Fibroblast of villous mesenchyme (primary cell): ENCODE data around the gene HCST. TPM values are rescaled to one million over a fixed set of nuclear protein-coding genes. Genes with fewer than 3 reads are reported as not detected.
"Not testable (repeated sequence)": the region's sequence is repeated elsewhere in the genome, so short reads cannot be mapped to it uniquely, and the experiment has no call there.

Experiments
- DNase-seq: peaks from one replicate; pipeline ENCODE4 v3.0.0-alpha.2; 2010; ENCODE audit warnings: low read depth
- H3K4me3 ChIP-seq: 2 replicates; pipeline ENCODE4 v1.5.1; 2011; ENCODE audit warnings: low read depth, mild to moderate bottlenecking, low read length
- total RNA-seq: library from RNA; depleted of rRNA; stranded (reverse); fragments of >200 nt; gene quantifications from 2 replicates; pipeline ENCODE4 v1.2.3, GENCODE V29; 2012
- TF ChIP-seq, protein P1 (sequence below): IDR thresholded peaks from 2 replicates; pipeline ENCODE4 v1.5.1; 2012; ENCODE audit warnings: low read depth, mild to moderate bottlenecking, low read length; ENCODE audit not compliant: insufficient read depth

Gene HCST
- total RNA-seq, 1 donor = 0.43 TPM

- DNase-seq = peak; percentile 69
- H3K4me3 ChIP-seq = peak overlapping the region; percentile 41
These were observed 32.8 kb upstream of the HCST start for GRCh38 chr19:35869327-35870123.

GRCh38 chr19:35870124-35870736 is 32.1 kb upstream of the HCST start:
- H3K4me3 ChIP-seq, DNase-seq: not testable (repeated sequence)

More at GRCh38 chr19:35869327-35870123, 32.8 kb upstream of the HCST start:
- TF ChIP-seq, protein P1, sequence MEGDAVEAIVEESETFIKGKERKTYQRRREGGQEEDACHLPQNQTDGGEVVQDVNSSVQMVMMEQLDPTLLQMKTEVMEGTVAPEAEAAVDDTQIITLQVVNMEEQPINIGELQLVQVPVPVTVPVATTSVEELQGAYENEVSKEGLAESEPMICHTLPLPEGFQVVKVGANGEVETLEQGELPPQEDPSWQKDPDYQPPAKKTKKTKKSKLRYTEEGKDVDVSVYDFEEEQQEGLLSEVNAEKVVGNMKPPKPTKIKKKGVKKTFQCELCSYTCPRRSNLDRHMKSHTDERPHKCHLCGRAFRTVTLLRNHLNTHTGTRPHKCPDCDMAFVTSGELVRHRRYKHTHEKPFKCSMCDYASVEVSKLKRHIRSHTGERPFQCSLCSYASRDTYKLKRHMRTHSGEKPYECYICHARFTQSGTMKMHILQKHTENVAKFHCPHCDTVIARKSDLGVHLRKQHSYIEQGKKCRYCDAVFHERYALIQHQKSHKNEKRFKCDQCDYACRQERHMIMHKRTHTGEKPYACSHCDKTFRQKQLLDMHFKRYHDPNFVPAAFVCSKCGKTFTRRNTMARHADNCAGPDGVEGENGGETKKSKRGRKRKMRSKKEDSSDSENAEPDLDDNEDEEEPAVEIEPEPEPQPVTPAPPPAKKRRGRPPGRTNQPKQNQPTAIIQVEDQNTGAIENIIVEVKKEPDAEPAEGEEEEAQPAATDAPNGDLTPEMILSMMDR = no peak

DNA sequence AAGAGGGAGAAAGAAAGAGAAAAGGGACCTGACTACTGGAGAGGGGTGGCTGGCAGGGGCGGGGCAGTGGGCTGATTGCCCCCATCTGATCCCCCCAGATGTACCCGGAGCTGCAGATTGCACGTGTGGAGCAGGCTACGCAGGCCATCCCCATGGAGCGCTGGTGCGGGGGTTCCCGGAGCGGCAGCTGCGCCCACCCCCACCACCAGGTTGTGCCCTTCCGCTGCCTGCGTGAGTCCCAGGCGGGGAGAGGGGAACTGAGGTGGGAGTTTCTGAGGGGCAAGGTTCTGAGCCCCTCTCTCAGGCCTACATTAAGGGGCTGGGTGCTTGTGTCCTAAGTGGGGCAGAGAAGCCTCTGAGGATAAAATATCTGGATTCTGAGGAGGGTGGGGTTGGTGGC is 31.5 kb upstream of the HCST start:
- no peak for DNase-seq
- no peak overlapping the region for H3K4me3 ChIP-seq
- TF ChIP-seq, protein P1 = no peak

GRCh38 chr19:35871611-35872010 is 30.7 kb upstream of the HCST start:
- no peak for DNase-seq
- H3K4me3 ChIP-seq = no peak overlapping the region
- TF ChIP-seq, protein P1 = no peak

DNA sequence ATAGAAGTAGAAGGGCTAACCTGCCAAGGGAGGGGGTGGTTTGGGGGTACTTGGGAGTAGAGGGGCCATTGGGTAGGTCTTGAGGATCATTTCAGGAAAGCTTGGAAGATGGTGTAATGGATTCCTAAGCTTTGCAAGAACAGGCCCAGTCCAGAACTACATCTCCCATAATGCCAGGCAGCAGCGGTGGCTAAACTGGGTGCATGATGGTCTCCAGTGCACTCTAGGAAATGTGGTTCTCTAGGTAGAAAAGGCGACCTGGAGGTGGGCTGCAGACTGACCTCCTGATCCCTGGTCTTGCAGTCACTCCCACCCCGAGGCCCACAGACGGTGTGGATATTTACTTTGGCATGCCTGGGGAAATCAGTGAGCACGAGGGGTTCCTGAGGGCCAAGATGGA is 30.1 kb upstream of the HCST start:
- no peak for DNase-seq
- TF ChIP-seq, protein P1 = no peak
- H3K4me3 ChIP-seq = no peak overlapping the region

- no peak overlapping the region for H3K4me3 ChIP-seq
- no peak for DNase-seq
- TF ChIP-seq, protein P1 = no peak
These were observed 27.9 kb upstream of the HCST start for GRCh38 chr19:35874392-35874930.

- no peak for DNase-seq
- H3K4me3 ChIP-seq = no peak overlapping the region
- TF ChIP-seq, protein P1 = no peak
These were observed 23.3 kb upstream of the HCST start for GRCh38 chr19:35879068-35879467.
